SU-DHL-6 (cell line): Measurements from ENCODE around the gene MUC6.

ENCODE experiments used
- EZH2phosphoT487 ChIP-seq: fragments of 200-600 bp; sonication (generic), shearing (Covaris generic); conservative IDR thresholded peaks from 2 replicates; pipeline ENCODE4 v1.6.1; 2018; ENCODE audit warnings: mild to moderate bottlenecking, antibody characterized with exemption, low read length, moderate library complexity, mixed read lengths
- TF ChIP-seq, protein P1 (sequence below): fragments of 200-600 bp; sonication (generic); IDR thresholded peaks from one replicate; pipeline ENCODE4 v1.5.1; 2017; ENCODE audit warnings: antibody characterized with exemption, mild to moderate bottlenecking, low read length, moderate library complexity; ENCODE audit not compliant: insufficient read depth, poor library complexity, severe bottlenecking

DNA sequence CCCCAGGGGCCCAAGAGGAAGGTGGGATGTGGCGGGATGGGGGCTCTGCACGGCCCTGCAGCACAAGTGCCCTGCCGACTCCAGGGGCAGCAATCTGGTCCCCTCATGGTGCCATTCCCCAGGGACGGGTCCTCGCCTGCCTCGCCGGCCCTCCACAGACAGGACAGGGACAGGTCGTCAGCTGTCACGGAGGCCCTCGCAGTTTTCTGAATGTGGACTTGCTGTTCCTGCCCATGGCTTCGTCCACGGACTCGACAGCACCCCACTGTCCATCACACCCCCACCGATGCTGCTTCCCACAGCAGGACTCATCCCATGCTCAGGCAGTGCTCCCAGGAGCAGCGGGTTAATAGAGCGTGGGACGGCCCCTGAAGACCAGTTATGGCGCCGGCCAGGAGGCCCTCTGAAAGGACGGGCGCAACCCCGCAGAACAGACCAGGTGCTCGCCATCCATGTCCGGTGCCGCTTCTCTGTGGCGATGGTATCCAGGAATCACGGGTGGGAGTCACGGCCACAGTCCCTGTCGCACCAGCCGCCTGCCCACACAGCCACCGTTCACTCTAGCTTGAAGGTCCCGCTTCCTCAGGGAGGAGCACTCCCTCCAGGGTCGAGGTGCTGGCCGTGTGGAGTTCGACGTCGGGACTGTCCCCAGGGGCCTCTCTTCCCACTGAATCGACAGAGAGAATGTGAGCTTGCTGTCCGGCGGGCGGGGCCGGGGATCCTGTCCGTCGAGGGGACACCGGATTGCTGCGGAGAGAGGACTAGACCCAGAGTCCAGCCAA is 19.7 kb upstream of the MUC6 start:
- TF ChIP-seq, protein P1, sequence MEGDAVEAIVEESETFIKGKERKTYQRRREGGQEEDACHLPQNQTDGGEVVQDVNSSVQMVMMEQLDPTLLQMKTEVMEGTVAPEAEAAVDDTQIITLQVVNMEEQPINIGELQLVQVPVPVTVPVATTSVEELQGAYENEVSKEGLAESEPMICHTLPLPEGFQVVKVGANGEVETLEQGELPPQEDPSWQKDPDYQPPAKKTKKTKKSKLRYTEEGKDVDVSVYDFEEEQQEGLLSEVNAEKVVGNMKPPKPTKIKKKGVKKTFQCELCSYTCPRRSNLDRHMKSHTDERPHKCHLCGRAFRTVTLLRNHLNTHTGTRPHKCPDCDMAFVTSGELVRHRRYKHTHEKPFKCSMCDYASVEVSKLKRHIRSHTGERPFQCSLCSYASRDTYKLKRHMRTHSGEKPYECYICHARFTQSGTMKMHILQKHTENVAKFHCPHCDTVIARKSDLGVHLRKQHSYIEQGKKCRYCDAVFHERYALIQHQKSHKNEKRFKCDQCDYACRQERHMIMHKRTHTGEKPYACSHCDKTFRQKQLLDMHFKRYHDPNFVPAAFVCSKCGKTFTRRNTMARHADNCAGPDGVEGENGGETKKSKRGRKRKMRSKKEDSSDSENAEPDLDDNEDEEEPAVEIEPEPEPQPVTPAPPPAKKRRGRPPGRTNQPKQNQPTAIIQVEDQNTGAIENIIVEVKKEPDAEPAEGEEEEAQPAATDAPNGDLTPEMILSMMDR = no peak
- TF ChIP-seq EZH2phosphoT487 = no peak
